ENCODE results near the gene SLC6A8.
"Not testable (repeated sequence)": the region's sequence is repeated elsewhere in the genome, so short reads cannot be mapped to it uniquely, and the experiment has no call there.

The SLC6A8 gene

GRCh38 chrX:153694256-153694655 is 6.5 kb downstream of the SLC6A8 start:
- DNase-seq, result not testable (repeated sequence)

GRCh38 chrX:153694687-153695270 is 7.1 kb downstream of the SLC6A8 start:
- DNase-seq, result no peak

- DNase-seq, result no peak
Measured at GRCh38 chrX:153696100-153696499, 8.4 kb downstream of the SLC6A8 start.

GRCh38 chrX:153696538-153696937 is 8.8 kb downstream of the SLC6A8 start:
- not testable (repeated sequence) for DNase-seq

- not testable (repeated sequence) for DNase-seq
Measured at GRCh38 chrX:153696986-153697722, 9.4 kb downstream of the SLC6A8 start.

GRCh38 chrX:153697924-153698865 is 10.5 kb downstream of the SLC6A8 start:
- DNase-seq, result no peak

- not testable (repeated sequence) for DNase-seq
Measured at GRCh38 chrX:153699210-153699783, 11.6 kb downstream of the SLC6A8 start.

- not testable (repeated sequence) for DNase-seq
Measured at GRCh38 chrX:153699784-153700371, 12.2 kb downstream of the SLC6A8 start.

GRCh38 chrX:153700376-153700945 is 12.7 kb downstream of the SLC6A8 start:
- DNase-seq, result no peak

- DNase-seq, result no peak
Measured at GRCh38 chrX:153700967-153701366, 13.2 kb downstream of the SLC6A8 start.

- DNase-seq, result no peak
Measured at GRCh38 chrX:153701706-153702105, 14.0 kb downstream of the SLC6A8 start.

GRCh38 chrX:153702336-153703035 is 14.8 kb downstream of the SLC6A8 start:
- no peak for DNase-seq

GRCh38 chrX:153703036-153703370 is 15.3 kb downstream of the SLC6A8 start:
- DNase-seq, result no peak

- no peak for DNase-seq
Measured at GRCh38 chrX:153704021-153704526, 16.3 kb downstream of the SLC6A8 start.

- not testable (repeated sequence) for DNase-seq
Measured at GRCh38 chrX:153704631-153705402, 17.1 kb downstream of the SLC6A8 start.

- DNase-seq, result not testable (repeated sequence)
Measured at GRCh38 chrX:153705403-153706060, 17.8 kb downstream of the SLC6A8 start.

GRCh38 chrX:153706799-153707198 is 19.1 kb downstream of the SLC6A8 start:
- no peak for DNase-seq

GRCh38 chrX:153707406-153707805 is 19.7 kb downstream of the SLC6A8 start:
- DNase-seq, result no peak

- DNase-seq, result no peak
Measured at GRCh38 chrX:153708415-153708814, 20.7 kb downstream of the SLC6A8 start.

Measured in KG1 (cell line).